COLO668 (cell line): ENCODE results near the gene KCNAB2.
A peak's percentile ranks its signal among the peaks of the same experiment; 100 is the strongest.

ENCODE experiments used
- DNase-seq: peaks from one replicate; lab custom pipeline; 2025; ENCODE audit not compliant: unreplicated experiment; lab: John Stamatoyannopoulos, UW

Gene KCNAB2

GRCh38 chr1:6124746-6125365 is 79.2 kb downstream of the KCNAB2 start:
- DNase-seq, result no peak

- DNase-seq, result no peak
These were observed 79.7 kb downstream of the KCNAB2 start for GRCh38 chr1:6125366-6125765.

- DNase-seq, result no peak
These were observed 80.3 kb downstream of the KCNAB2 start for GRCh38 chr1:6126028-6126427.

- DNase-seq, result no peak
These were observed 80.9 kb downstream of the KCNAB2 start for GRCh38 chr1:6126521-6127067.

GRCh38 chr1:6127587-6128163 is 82.0 kb downstream of the KCNAB2 start:
- peak; percentile 83 for DNase-seq

DNA sequence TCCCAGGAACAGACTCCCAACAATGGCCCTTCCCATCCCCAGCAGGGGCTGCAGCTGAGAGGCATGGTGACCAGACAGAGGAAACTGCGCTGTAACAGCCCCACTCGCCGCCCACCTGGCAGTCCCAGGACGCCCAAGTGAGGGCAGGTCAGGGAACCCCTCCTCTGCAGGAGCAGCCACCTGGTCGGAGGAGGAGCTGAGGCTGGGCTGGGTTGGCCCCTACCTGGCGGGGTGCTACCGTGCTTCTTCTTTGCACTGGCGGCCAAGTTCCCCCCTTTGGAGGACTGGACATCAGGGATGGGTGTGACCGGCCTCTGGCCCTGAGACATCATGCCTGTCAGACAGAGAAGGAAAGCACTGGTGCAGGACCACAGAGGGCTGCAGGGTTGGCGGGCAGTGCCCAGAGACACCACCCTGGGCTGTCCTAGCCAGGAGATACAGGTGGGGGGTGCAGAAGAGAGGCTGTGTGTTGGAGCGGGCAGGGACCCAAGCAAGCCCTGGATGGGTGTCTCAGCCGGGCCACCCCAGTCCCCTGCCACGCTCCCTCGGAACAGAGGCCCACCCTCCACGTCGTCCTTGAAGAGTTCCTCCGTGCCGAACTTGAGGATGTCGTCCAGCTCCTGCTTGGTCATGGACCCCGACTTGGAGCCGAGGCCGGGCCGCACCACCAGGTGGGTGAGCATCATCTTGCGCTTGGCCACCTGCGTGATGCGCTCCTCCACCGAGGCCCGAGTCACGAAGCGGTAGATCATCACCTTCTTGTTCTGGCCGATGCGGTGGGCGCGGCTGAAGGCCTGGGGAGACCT is 82.8 kb downstream of the KCNAB2 start:
- no peak for DNase-seq

DNA sequence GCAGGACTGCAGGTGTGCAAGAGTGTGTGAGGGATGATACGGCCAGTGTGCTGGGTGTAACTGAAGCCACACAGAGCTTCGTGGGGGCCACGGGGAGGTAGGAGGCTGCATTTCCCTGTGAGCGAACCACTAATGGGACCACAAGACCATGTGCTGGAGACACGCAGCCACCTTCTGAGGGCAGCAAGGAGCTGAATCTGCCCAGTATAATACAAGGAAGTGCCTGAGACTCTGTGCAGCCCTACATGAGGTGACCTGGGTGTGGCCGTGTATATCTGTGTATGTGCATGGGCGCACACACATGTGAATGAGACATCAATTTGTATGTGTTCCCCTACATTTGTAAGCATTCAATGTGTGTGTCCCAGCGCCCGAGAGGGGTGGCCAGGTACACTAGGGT is 83.6 kb downstream of the KCNAB2 start:
- DNase-seq, result no peak

GRCh38 chr1:6130036-6130435 is 84.3 kb downstream of the KCNAB2 start:
- DNase-seq, result no peak

GRCh38 chr1:6130596-6130995 is 84.9 kb downstream of the KCNAB2 start:
- no peak for DNase-seq

GRCh38 chr1:6131561-6131960 is 85.9 kb downstream of the KCNAB2 start:
- no peak for DNase-seq

GRCh38 chr1:6133146-6133895 is 87.6 kb downstream of the KCNAB2 start:
- no peak for DNase-seq

DNA sequence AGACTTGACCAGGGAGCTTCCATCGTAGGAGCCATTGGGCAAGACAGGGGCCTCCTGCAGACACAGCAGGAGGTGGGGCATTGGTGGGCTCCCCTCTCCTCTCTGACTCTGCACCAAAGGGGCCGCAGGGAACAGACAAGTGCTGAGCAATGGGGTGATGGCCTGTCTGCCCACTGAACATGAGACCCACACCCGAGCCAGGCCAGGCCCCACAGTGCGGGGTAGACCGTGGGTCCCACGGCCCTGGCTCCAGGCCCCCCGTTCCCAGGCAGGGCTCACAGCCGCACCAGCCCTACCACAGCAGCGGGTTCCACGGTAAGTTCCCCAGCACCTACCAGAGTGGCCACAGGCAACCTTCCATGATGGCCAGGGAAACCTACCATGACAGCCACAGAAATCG is 88.5 kb downstream of the KCNAB2 start:
- DNase-seq, result no peak

DNA sequence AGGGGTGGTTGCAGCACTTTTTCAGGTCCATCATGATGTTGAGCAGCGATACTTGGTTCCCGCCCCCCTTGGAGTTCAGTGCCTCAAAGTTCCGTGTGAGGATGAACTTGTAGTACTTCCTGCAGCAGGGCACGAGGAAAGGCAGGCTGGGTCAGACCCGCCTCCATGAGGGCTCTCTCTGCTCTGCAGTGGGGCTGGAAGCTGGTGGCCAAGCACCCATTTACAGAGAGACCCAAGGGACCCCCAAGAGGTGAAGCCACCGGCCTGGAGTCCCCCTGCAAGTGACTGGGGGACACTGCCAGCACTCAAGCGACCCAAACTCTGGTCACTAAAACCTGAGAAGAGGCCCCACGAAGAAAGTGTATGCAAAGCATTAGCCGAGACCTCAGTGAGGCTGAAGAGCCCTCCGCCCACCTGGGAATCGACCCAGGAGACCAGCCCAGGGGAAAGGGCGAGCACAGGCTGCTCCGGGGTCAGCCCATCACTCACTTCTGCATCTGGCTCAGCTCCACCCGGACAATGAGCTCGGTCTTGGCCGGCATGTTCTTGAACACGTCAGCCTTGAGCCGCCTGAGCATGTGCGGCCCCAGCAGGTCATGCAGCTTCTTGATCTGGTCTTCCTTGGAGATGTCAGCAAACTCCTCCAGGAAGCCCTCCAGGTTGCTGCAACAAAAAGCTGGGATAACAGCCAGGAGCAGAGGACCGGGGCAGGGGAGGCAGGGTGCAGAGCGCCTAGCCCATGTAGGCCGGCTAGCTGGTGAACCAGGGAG is 89.2 kb downstream of the KCNAB2 start:
- no peak for DNase-seq

DNA sequence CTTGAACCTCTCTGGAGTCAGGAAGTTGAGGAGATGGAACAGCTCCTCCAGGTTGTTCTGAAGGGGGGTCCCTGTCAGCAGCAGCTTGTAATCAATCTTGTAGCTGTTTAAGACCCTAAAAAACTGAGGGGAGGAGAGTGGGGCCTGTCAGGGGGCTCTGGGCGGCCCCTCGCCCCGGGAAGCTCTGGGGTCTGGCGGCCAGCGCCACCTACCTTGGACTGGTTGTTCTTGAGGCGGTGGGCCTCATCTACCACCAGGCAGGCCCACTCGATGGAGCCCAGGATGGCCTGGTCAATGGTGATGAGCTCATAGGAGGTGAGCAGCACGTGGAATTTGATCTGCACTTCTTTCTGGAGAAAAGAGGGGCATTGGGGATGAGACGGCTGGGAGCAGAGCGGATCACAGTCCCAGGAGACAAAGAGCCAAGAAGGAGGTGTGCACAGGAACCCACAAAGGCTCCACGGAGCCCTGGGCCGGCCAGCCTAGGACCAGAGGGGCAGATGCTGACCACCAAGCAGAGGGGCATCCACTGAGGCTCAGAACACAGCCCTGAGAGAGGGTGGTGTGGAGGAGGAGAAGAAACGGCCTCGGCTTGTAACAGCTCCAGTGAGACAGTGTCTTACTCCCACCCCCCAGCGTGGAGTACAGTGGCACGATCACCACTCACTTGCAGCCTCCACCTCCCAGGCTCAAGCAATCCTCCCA is 91.0 kb downstream of the KCNAB2 start:
- no peak for DNase-seq

- DNase-seq, result no peak
These were observed 92.1 kb downstream of the KCNAB2 start for GRCh38 chr1:6137758-6138157.

- no peak for DNase-seq
These were observed 94.7 kb downstream of the KCNAB2 start for GRCh38 chr1:6140413-6140812.

- DNase-seq, result peak; percentile 55
These were observed 95.9 kb downstream of the KCNAB2 start for GRCh38 chr1:6141592-6141991.

GRCh38 chr1:6142036-6142621 is 96.4 kb downstream of the KCNAB2 start:
- DNase-seq, result no peak

- no peak for DNase-seq
These were observed 97.0 kb downstream of the KCNAB2 start for GRCh38 chr1:6142734-6143133.

- no peak for DNase-seq
These were observed 97.7 kb downstream of the KCNAB2 start for GRCh38 chr1:6143395-6143794.
